PC-3 (cell line): ENCODE data around the gene MAML2. TPM values are rescaled to one million over a fixed set of nuclear protein-coding genes. Genes with fewer than 3 reads are reported as not detected.

Experiments
- ATAC-seq: fragments of 200-7000 bp; cut with Tn5 transposase; 2 replicates; pipeline ENCODE4 v1.9.1; 2020; ENCODE audit warnings: mild to moderate bottlenecking, moderate library complexity
- BruUV-seq: library from RNA; stranded (reverse); fragments of 400-500 nt; replicated peaks from 2 replicates; lab custom pipeline; 2021; lab: Mats Ljungman, UMichigan
- CTCF ChIA-PET: fragments of 300-600 bp; sonication (Branson Sonifier 250); formaldehyde crosslinking; loops from one replicate; lab custom pipeline; 2022; ENCODE audit warnings: antibody characterized with exemption; lab: Charles Lee
- POLR2A ChIA-PET: fragments of 300-600 bp; sonication (Branson Sonifier 250); formaldehyde crosslinking; loops from one replicate; lab custom pipeline; 2022; ENCODE audit warnings: antibody characterized with exemption; ENCODE audit not compliant: unreplicated experiment; lab: Charles Lee
- DNase-seq: peaks from one replicate; pipeline ENCODE4 v3.0.0-alpha.2; 2015
- H2AFZ ChIP-seq: fragments of 300-600 bp; sonication (generic); 2 replicates; pipeline ENCODE4 v1.6.0; 2016; ENCODE audit warnings: antibody characterized with exemption, low read length
- H3F3A ChIP-seq: fragments of 300-600 bp; sonication (generic); one replicate; pipeline ENCODE4 v1.6.0; 2017; ENCODE audit warnings: antibody characterized with exemption, low read length, control low read depth, mild to moderate bottlenecking; ENCODE audit not compliant: unreplicated experiment
- H3K27ac ChIP-seq: fragments of 300-600 bp; sonication (generic); 2 replicates; pipeline ENCODE4 v1.5.1; 2016; ENCODE audit warnings: mild to moderate bottlenecking, low read length
- H3K27me3 ChIP-seq: fragments of 300-600 bp; sonication (generic); 2 replicates; pipeline ENCODE4 v1.6.1; 2016; ENCODE audit warnings: low read length, mixed read lengths
- H3K36me3 ChIP-seq: fragments of 300-600 bp; sonication (generic); 2 replicates; pipeline ENCODE4 v1.6.1; 2016; ENCODE audit warnings: low read depth, mixed run types, low read length, mixed read lengths
- H3K4me1 ChIP-seq: fragments of 300-600 bp; sonication (generic); 2 replicates; pipeline ENCODE4 v1.5.1; 2016; ENCODE audit warnings: low read length; ENCODE audit not compliant: insufficient read depth
- H3K4me2 ChIP-seq: fragments of 300-600 bp; sonication (generic); 2 replicates; pipeline ENCODE4 v1.6.0; 2016; ENCODE audit warnings: low read length
- H3K4me3 ChIP-seq: fragments of 300-600 bp; sonication (generic); 2 replicates; pipeline ENCODE4 v1.5.1; 2016; ENCODE audit warnings: mild to moderate bottlenecking, low read length, mixed read lengths
- H3K79me2 ChIP-seq: fragments of 300-600 bp; sonication (generic); 2 replicates; pipeline ENCODE4 v1.6.1; 2017; ENCODE audit warnings: low read length, mixed read lengths
- H3K9ac ChIP-seq: fragments of 300-600 bp; sonication (generic); 2 replicates; pipeline ENCODE4 v1.6.0; 2016; ENCODE audit warnings: mild to moderate bottlenecking, low read length
- H3K9me2 ChIP-seq: fragments of 300-600 bp; sonication (generic); replicated peaks from 2 replicates; pipeline ENCODE4 v1.6.1; 2016; ENCODE audit warnings: mixed run types, low read length, mixed read lengths
- H3K9me3 ChIP-seq: fragments of 300-600 bp; sonication (generic); 2 replicates; pipeline ENCODE4 v1.6.1; 2016; ENCODE audit warnings: low read length, mixed read lengths
- H4K20me1 ChIP-seq: fragments of 300-600 bp; sonication (generic); 2 replicates; pipeline ENCODE4 v1.6.1; 2016; ENCODE audit warnings: low read length, mixed read lengths
- EZH2 ChIP-seq: fragments of 300-600 bp; sonication (generic); IDR thresholded peaks from one replicate; pipeline ENCODE4 v1.6.1; 2017; ENCODE audit warnings: antibody characterized with exemption, mild to moderate bottlenecking, low read length; ENCODE audit not compliant: unreplicated experiment
- EZH2phosphoT487 ChIP-seq: fragments of 300-600 bp; sonication (generic); IDR thresholded peaks from 2 replicates; pipeline ENCODE4 v1.6.1; 2018; ENCODE audit warnings: mild to moderate bottlenecking, antibody characterized with exemption, low read length, borderline replicate concordance
- intact Hi-C: fragments of 100-400 bp; cut with micrococcal nuclease; formaldehyde crosslinking; loops from 2 replicates; pipeline ENCODE4 v1.9.0; 2023
- total RNA-seq: library from RNA; depleted of rRNA; stranded (reverse); fragments of >200 nt; gene quantifications from 2 replicates; pipeline ENCODE4 v1.2.3, GENCODE V29; 2014
- TF ChIP-seq, protein P1 (sequence below): fragments of 300-600 bp; sonication (generic); conservative IDR thresholded peaks from 2 replicates; pipeline ENCODE4 v1.5.1; 2017; ENCODE audit warnings: antibody characterized with exemption, low read depth, mild to moderate bottlenecking, low read length

The MAML2 gene
- total RNA-seq, 1 experiment from 2014 or later, result 10.9 TPM

GRCh38 chr11:96082936-96083335 is 260.1 kb downstream of the MAML2 start:
- Histone ChIP-seq H3K4me2 (no peak overlapping the region), H2AFZ (no peak overlapping the region), H3K27ac (no peak overlapping the region), H3K79me2 (no peaks in the 10 kb centered on the region), H3K9me3 (no peaks in the 10 kb centered on the region), H3K9ac (no peak overlapping the region), H3K9me2 (no peaks in the 10 kb centered on the region), H3K4me3 (no peak overlapping the region), H4K20me1 (no peaks in the 10 kb centered on the region), H3K27me3 (no peaks in the 10 kb centered on the region), H3F3A (no peaks in the 10 kb centered on the region), H3K36me3 (no peaks in the 10 kb centered on the region), H3K4me1 (no peaks in the 10 kb centered on the region)
- intact Hi-C loops, result no loop called here
- no peak for TF ChIP-seq EZH2phosphoT487
- TF ChIP-seq, protein P1, sequence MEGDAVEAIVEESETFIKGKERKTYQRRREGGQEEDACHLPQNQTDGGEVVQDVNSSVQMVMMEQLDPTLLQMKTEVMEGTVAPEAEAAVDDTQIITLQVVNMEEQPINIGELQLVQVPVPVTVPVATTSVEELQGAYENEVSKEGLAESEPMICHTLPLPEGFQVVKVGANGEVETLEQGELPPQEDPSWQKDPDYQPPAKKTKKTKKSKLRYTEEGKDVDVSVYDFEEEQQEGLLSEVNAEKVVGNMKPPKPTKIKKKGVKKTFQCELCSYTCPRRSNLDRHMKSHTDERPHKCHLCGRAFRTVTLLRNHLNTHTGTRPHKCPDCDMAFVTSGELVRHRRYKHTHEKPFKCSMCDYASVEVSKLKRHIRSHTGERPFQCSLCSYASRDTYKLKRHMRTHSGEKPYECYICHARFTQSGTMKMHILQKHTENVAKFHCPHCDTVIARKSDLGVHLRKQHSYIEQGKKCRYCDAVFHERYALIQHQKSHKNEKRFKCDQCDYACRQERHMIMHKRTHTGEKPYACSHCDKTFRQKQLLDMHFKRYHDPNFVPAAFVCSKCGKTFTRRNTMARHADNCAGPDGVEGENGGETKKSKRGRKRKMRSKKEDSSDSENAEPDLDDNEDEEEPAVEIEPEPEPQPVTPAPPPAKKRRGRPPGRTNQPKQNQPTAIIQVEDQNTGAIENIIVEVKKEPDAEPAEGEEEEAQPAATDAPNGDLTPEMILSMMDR, result no peak
- TF ChIP-seq EZH2, result no peak
- DNase-seq (no peak), ATAC-seq (no peak)
- ChIA-PET POLR2A (no interaction called here), CTCF (interaction anchor here (0.5 kb wide), 1 partner anchor 48 kb away, joined by 9 read pairs; no protein-coding TSS in a partner anchor)
- no TSS peak for BruUV-seq

- ATAC-seq (no peak), DNase-seq (no peak)
- Histone ChIP-seq H3K79me2 (no peaks in the 10 kb centered on the region), H3K27ac (no peak overlapping the region), H3K4me1 (no peaks in the 10 kb centered on the region), H4K20me1 (no peaks in the 10 kb centered on the region), H3K36me3 (no peaks in the 10 kb centered on the region), H3K9ac (no peak overlapping the region), H3K4me2 (no peak overlapping the region), H2AFZ (no peak overlapping the region), H3F3A (no peaks in the 10 kb centered on the region), H3K4me3 (no peak overlapping the region), H3K9me2 (no peaks in the 10 kb centered on the region), H3K27me3 (no peaks in the 10 kb centered on the region), H3K9me3 (no peaks in the 10 kb centered on the region)
- BruUV-seq, result no TSS peak
- TF ChIP-seq EZH2, result no peak
- TF ChIP-seq, protein P1, result no peak
- TF ChIP-seq EZH2phosphoT487, result no peak
- intact Hi-C loops, result no loop called here
- POLR2A ChIA-PET, result no interaction called here
- CTCF ChIA-PET, result interaction anchor here (0.5 kb wide), 1 partner anchor 48 kb away, joined by 9 read pairs; no protein-coding TSS in a partner anchor
Measured at GRCh38 chr11:96082002-96082899, 260.7 kb downstream of the MAML2 start.

DNA sequence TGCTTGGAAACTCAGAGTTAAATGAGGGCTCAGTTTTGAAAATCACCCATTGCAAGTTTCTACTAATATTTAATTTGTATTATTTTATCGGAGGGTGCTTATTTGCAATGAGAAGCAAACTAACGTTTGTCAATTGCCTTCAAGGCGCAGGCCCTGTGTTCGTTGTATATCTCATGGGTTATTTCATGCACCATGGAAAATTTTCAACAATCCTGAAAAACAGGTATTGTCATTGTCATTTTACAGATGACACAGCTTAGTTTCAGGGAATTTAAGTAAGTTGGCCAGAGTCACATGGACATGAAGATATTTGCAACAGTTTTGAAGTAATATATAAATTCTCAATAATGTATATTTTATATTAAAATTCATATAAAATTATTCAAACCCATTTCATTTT is 261.4 kb downstream of the MAML2 start:
- intact Hi-C loops, result no loop called here
- no TSS peak for BruUV-seq
- no peak for ATAC-seq
- Histone ChIP-seq H3K4me1 (no peaks in the 10 kb centered on the region), H2AFZ (no peak overlapping the region), H3K9ac (no peak overlapping the region), H3K4me2 (no peak overlapping the region), H3K36me3 (no peaks in the 10 kb centered on the region), H3K9me3 (no peaks in the 10 kb centered on the region), H4K20me1 (no peaks in the 10 kb centered on the region), H3K79me2 (no peaks in the 10 kb centered on the region), H3K4me3 (no peak overlapping the region), H3K27ac (no peak overlapping the region), H3K27me3 (no peaks in the 10 kb centered on the region), H3F3A (no peaks in the 10 kb centered on the region), H3K9me2 (no peaks in the 10 kb centered on the region)
- TF ChIP-seq EZH2 (no peak), EZH2phosphoT487 (no peak)
- TF ChIP-seq, protein P1, result no peak
- ChIA-PET CTCF (interaction anchor here (0.6 kb wide), 1 partner anchor 262 kb away, joined by 5 read pairs; the partner anchor contains the start of gene MAML2), POLR2A (no interaction called here)
- DNase-seq, result no peak
